ENCODE measurements around the gene KCNQ1OT1.

The KCNQ1OT1 gene

DNA sequence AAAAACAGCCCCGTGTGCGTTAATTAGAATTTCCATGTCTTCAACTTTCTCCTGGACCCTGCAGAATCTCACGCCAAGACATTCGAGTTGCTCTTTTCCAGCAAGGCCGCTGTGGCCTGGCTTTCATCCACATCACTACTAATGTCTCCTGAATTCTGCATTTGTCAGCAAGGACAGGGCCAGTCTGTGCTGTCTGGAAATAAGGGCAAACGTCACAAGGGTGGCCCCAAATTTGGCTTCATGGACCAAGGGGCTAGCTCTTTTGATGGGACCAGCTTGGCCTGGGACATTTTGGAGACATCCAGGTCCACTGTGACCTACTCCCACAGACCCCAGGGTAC is 33.4 kb downstream of the KCNQ1OT1 start:
- no peak overlapping the region for H3K4me3 ChIP-seq (ENCODE audit: control insufficient read depth in 1 of 7, extremely low read depth in 1 of 7, insufficient read depth in 4 of 7, low read depth in 2 of 7, low read length in 6 of 7)
- 100% methylated on average over 6 of the region's 6 CpGs for WGBS (ENCODE audit: insufficient coverage)

GRCh38 chr11:2665526-2666400 is 34.0 kb downstream of the KCNQ1OT1 start:
- CTCF ChIA-PET, result no interaction called here
- peaks cover 0 to 16% (median 7%) of the 10 kb centered on the region in 4 experiments for H3K36me3 ChIP-seq (ENCODE audit: control insufficient read depth in 4 of 4, insufficient read depth in 4 of 4, low read length in 3 of 4)
- POLR2A ChIA-PET, result no interaction called here

More for the DNA sequence above, 33.4 kb downstream of the KCNQ1OT1 start:
- Histone ChIP-seq H3K4me1 (ENCODE audit: control extremely low read depth in 1 of 4, control insufficient read depth in 4 of 4, insufficient read depth in 4 of 4, low read length in 3 of 4) (peaks cover 0 to 6% (median 3%) of the 10 kb centered on the region in 4 experiments), H3K27me3 (replicated peaks in 2 of 5; ENCODE audit: control insufficient read depth in 4 of 5, insufficient read depth in 5 of 5, low read length in 4 of 5) (no peaks in the 10 kb centered on the region), H3K36me3 (ENCODE audit: control insufficient read depth in 4 of 4, insufficient read depth in 4 of 4, low read length in 3 of 4) (peaks cover 0 to 16% (median 7%) of the 10 kb centered on the region in 4 experiments), H3K9me3 (ENCODE audit: control extremely low read depth in 1 of 5, control insufficient read depth in 4 of 5, insufficient read depth in 2 of 5, low read depth in 1 of 5, low read length in 4 of 5) (peaks cover 0 to 9% (median 7%) of the 10 kb centered on the region in 5 experiments), H3K27ac (ENCODE audit: insufficient read depth in 1 of 2, low read depth in 1 of 2, low read length in 2 of 2, poor library complexity in 1 of 2, severe bottlenecking in 2 of 2) (no peak overlapping the region)
- CTCF ChIA-PET, result no interaction called here
- POLR2A ChIA-PET, result no interaction called here
- no peak for DNase-seq

DNA sequence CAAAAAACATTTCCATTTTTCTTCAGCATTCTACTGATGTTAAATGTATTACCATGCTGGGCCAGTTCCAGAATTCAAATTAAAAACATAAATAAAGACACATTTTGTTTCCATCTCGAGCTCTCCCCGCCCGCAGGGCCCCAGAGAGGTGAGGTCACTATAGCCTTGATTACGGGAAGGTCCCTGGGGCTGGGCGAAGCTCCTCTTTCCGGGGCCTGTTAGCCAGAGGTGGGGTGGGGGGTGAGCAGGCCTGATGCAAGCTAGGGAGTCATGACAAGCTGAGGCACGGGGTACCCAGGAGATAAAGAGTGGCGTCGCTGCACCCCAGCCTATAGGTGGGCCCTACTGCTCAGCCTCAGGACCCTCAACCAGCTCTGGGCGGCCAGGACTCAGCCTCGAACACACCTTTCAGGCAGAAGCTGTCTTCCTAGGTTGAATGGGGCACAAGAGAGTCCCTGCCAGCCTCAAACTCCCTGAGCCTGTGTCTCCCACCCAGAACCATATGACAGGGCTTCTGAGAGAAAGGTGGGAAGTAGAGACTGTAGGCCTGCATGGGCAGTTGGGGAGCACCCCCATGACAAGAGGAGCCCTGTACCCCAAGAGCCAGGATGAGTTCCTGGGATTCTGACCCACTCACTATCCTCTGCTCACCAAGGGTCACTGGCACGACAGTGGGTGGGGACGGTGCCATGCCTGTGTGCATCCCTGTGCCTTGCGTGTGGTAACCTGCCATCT is 34.8 kb downstream of the KCNQ1OT1 start:
- CTCF ChIA-PET, result no interaction called here

More at GRCh38 chr11:2665526-2666400, 34.0 kb downstream of the KCNQ1OT1 start:
- no peak for DNase-seq
- no peak overlapping the region for H3K4me3 ChIP-seq (ENCODE audit: control insufficient read depth in 1 of 7, extremely low read depth in 1 of 7, insufficient read depth in 4 of 7, low read depth in 2 of 7, low read length in 6 of 7)
- H3K27ac ChIP-seq (ENCODE audit: insufficient read depth in 1 of 2, low read depth in 1 of 2, low read length in 2 of 2, poor library complexity in 1 of 2, severe bottlenecking in 2 of 2), result no peak overlapping the region
- H3K9me3 ChIP-seq (ENCODE audit: control extremely low read depth in 1 of 5, control insufficient read depth in 4 of 5, insufficient read depth in 2 of 5, low read depth in 1 of 5, low read length in 4 of 5), result peaks cover 0 to 13% (median 9%) of the 10 kb centered on the region in 5 experiments
- WGBS (ENCODE audit: insufficient coverage), result 98% methylated on average over 11 of the region's 11 CpGs
- H3K27me3 ChIP-seq (replicated peaks in 2 of 5; ENCODE audit: control insufficient read depth in 4 of 5, insufficient read depth in 5 of 5, low read length in 4 of 5), result no peaks in the 10 kb centered on the region
- H3K4me1 ChIP-seq (ENCODE audit: control extremely low read depth in 1 of 4, control insufficient read depth in 4 of 4, insufficient read depth in 4 of 4, low read length in 3 of 4), result peaks cover 0 to 6% (median 3%) of the 10 kb centered on the region in 4 experiments

GRCh38 chr11:2664376-2664775 is 35.4 kb downstream of the KCNQ1OT1 start:
- Histone ChIP-seq H3K27me3 (replicated peaks in 2 of 5; ENCODE audit: control insufficient read depth in 4 of 5, insufficient read depth in 5 of 5, low read length in 4 of 5) (no peaks in the 10 kb centered on the region), H3K4me1 (ENCODE audit: control extremely low read depth in 1 of 4, control insufficient read depth in 4 of 4, insufficient read depth in 4 of 4, low read length in 3 of 4) (peaks cover 0 to 6% (median 3%) of the 10 kb centered on the region in 4 experiments), H3K9me3 (ENCODE audit: control extremely low read depth in 1 of 5, control insufficient read depth in 4 of 5, insufficient read depth in 2 of 5, low read depth in 1 of 5, low read length in 4 of 5) (peaks cover 0 to 26% (median 14%) of the 10 kb centered on the region in 5 experiments), H3K36me3 (ENCODE audit: control insufficient read depth in 4 of 4, insufficient read depth in 4 of 4, low read length in 3 of 4) (peaks cover 0 to 16% (median 7%) of the 10 kb centered on the region in 4 experiments), H3K4me3 (ENCODE audit: control insufficient read depth in 1 of 7, extremely low read depth in 1 of 7, insufficient read depth in 4 of 7, low read depth in 2 of 7, low read length in 6 of 7) (no peak overlapping the region), H3K27ac (ENCODE audit: insufficient read depth in 1 of 2, low read depth in 1 of 2, low read length in 2 of 2, poor library complexity in 1 of 2, severe bottlenecking in 2 of 2) (no peak overlapping the region)
- no peak for DNase-seq
- ChIA-PET CTCF (no interaction called here), POLR2A (no interaction called here)
- WGBS (ENCODE audit: insufficient coverage), result 97% methylated on average over 4 of the region's 9 CpGs

More for the DNA sequence above, 34.8 kb downstream of the KCNQ1OT1 start:
- no peak overlapping the region for H3K27ac ChIP-seq (ENCODE audit: insufficient read depth in 1 of 2, low read depth in 1 of 2, low read length in 2 of 2, poor library complexity in 1 of 2, severe bottlenecking in 2 of 2)
- peaks cover 0 to 20% (median 14%) of the 10 kb centered on the region in 5 experiments for H3K9me3 ChIP-seq (ENCODE audit: control extremely low read depth in 1 of 5, control insufficient read depth in 4 of 5, insufficient read depth in 2 of 5, low read depth in 1 of 5, low read length in 4 of 5)
- H3K36me3 ChIP-seq (ENCODE audit: control insufficient read depth in 4 of 4, insufficient read depth in 4 of 4, low read length in 3 of 4), result peaks cover 0 to 16% (median 7%) of the 10 kb centered on the region in 4 experiments
- POLR2A ChIA-PET, result no interaction called here
- no peaks in the 10 kb centered on the region for H3K27me3 ChIP-seq (replicated peaks in 2 of 5; ENCODE audit: control insufficient read depth in 4 of 5, insufficient read depth in 5 of 5, low read length in 4 of 5)
- no peak for DNase-seq
- 98% methylated on average over 14 of the region's 14 CpGs for WGBS (ENCODE audit: insufficient coverage)
- no peak overlapping the region for H3K4me3 ChIP-seq (ENCODE audit: control insufficient read depth in 1 of 7, extremely low read depth in 1 of 7, insufficient read depth in 4 of 7, low read depth in 2 of 7, low read length in 6 of 7)
- peaks cover 0 to 6% (median 3%) of the 10 kb centered on the region in 4 experiments for H3K4me1 ChIP-seq (ENCODE audit: control extremely low read depth in 1 of 4, control insufficient read depth in 4 of 4, insufficient read depth in 4 of 4, low read length in 3 of 4)

DNA sequence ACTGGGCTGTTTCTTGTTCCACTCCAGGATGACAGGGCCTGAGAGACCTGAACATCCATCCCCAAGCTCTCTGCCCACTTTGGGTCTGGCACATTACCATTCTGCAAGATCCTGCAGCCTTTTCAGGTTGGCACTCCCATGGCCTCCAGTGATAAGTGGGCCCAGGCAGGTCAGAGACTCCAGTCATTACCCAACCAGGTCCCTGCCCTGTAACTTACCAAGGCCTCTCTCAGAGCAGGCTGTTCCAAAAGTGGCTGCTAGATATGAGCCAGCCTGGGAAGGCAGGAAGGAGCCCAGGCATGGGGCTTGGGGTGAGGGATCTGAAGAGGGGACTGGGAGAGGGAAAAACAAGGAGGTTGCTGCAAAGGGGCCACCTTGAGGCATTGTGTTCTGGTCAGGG is 35.9 kb downstream of the KCNQ1OT1 start:
- ChIA-PET CTCF (no interaction called here), POLR2A (no interaction called here)
- no peak for DNase-seq
- Histone ChIP-seq H3K4me3 (ENCODE audit: control insufficient read depth in 1 of 7, extremely low read depth in 1 of 7, insufficient read depth in 4 of 7, low read depth in 2 of 7, low read length in 6 of 7) (no peak overlapping the region), H3K27me3 (replicated peaks in 2 of 5; ENCODE audit: control insufficient read depth in 4 of 5, insufficient read depth in 5 of 5, low read length in 4 of 5) (no peaks in the 10 kb centered on the region), H3K9me3 (ENCODE audit: control extremely low read depth in 1 of 5, control insufficient read depth in 4 of 5, insufficient read depth in 2 of 5, low read depth in 1 of 5, low read length in 4 of 5) (peaks cover 0 to 30% (median 14%) of the 10 kb centered on the region in 5 experiments), H3K36me3 (ENCODE audit: control insufficient read depth in 4 of 4, insufficient read depth in 4 of 4, low read length in 3 of 4) (peaks cover 0 to 16% (median 7%) of the 10 kb centered on the region in 4 experiments), H3K27ac (ENCODE audit: insufficient read depth in 1 of 2, low read depth in 1 of 2, low read length in 2 of 2, poor library complexity in 1 of 2, severe bottlenecking in 2 of 2) (no peak overlapping the region), H3K4me1 (ENCODE audit: control extremely low read depth in 1 of 4, control insufficient read depth in 4 of 4, insufficient read depth in 4 of 4, low read length in 3 of 4) (peaks cover 0 to 6% (median 3%) of the 10 kb centered on the region in 4 experiments)

DNA sequence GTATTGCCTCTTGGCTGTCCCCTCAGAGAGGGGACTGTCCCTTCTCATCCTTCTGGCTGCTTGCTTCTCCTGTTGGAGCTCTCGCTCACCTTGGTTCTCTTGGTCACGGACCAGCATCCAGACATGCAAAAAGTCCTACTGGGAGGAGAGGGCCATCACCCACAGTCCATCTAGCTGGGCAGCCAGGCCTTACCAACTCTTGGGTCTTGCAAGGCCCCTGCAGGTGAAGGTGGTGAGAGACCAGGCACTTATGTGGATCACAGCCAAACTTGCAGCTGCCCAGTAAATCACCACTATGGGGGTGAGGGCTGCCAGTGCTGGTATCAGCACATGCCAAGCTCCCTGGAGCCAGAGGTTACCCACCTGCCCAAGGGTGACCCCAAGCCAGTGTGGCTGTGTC is 36.3 kb downstream of the KCNQ1OT1 start:
- Histone ChIP-seq H3K36me3 (ENCODE audit: control insufficient read depth in 4 of 4, insufficient read depth in 4 of 4, low read length in 3 of 4) (peaks cover 0 to 16% (median 7%) of the 10 kb centered on the region in 4 experiments), H3K4me3 (ENCODE audit: control insufficient read depth in 1 of 7, extremely low read depth in 1 of 7, insufficient read depth in 4 of 7, low read depth in 2 of 7, low read length in 6 of 7) (no peak overlapping the region), H3K27ac (ENCODE audit: insufficient read depth in 1 of 2, low read depth in 1 of 2, low read length in 2 of 2, poor library complexity in 1 of 2, severe bottlenecking in 2 of 2) (no peak overlapping the region), H3K4me1 (ENCODE audit: control extremely low read depth in 1 of 4, control insufficient read depth in 4 of 4, insufficient read depth in 4 of 4, low read length in 3 of 4) (peaks cover 0 to 6% (median 3%) of the 10 kb centered on the region in 4 experiments), H3K9me3 (ENCODE audit: control extremely low read depth in 1 of 5, control insufficient read depth in 4 of 5, insufficient read depth in 2 of 5, low read depth in 1 of 5, low read length in 4 of 5) (peaks cover 0 to 33% (median 14%) of the 10 kb centered on the region in 5 experiments), H3K27me3 (replicated peaks in 2 of 5; ENCODE audit: control insufficient read depth in 4 of 5, insufficient read depth in 5 of 5, low read length in 4 of 5) (no peaks in the 10 kb centered on the region)
- WGBS (ENCODE audit: insufficient coverage), result 100% methylated on average over 2 of the region's 2 CpGs
- no peak for DNase-seq
- ChIA-PET POLR2A (no interaction called here), CTCF (no interaction called here)
